Colon (tissue), 2 donors: ENCODE measurements around the gene FRMPD3.
"Not testable (repeated sequence)": the region's sequence is repeated elsewhere in the genome, so short reads cannot be mapped to it uniquely, and the experiment has no call there.

ENCODE experiments used
- FAIRE-seq: peaks from 2 replicates; lab custom pipeline; 2012; peaks lifted over from hg19 to GRCh38; lab: Jason Lieb, UNC
- donor health status: control.
- donor health status: control.

The FRMPD3 gene

DNA sequence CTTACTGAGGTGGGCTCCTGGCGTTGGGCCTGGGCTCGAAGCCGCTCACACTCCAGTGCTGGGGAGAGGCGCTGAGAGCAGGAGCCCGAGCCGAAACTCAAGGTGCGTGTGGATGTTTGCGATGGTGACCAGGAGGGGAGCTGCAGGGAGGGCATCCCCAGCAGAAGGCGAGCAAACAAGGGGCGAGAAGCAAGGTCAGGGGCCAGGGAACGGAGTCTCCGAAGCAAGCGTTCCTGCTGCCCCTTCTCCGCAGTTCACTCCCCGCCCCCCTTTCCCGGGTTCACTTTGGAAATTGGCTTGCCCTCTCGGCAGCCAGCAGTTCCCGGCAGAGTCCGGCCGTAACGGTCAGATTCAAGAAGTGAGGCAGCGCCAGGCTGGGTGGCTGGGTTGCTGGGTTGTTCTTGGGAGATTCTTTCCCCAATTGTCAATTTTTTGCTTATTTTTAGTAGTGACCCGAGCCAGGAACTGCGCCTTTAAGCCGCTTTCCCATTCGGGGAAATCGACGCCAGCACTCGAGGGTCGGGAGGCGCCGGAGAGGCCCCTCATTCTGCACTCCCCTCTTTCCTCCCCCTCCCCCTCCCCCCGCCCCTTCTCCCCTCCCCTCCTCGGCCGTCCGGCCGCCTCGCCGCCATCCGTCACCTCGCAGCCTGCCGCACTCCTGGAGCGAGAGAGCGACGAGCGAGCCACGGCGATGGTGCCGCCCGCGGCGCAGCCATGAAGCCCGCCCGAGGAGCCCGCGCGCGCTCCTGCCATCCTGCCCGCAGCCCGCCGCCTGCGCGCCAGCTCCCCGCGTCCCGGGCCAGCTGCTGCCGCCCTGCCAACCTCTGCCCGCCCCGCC lies at the start of gene FRMPD3:
TSS of gene FRMPD3 (plus strand) at position 655 of the 838 bp plus-strand sequence. CDS start 76,937 bp downstream, outside the sequence.
- FAIRE-seq, result no peak

DNA sequence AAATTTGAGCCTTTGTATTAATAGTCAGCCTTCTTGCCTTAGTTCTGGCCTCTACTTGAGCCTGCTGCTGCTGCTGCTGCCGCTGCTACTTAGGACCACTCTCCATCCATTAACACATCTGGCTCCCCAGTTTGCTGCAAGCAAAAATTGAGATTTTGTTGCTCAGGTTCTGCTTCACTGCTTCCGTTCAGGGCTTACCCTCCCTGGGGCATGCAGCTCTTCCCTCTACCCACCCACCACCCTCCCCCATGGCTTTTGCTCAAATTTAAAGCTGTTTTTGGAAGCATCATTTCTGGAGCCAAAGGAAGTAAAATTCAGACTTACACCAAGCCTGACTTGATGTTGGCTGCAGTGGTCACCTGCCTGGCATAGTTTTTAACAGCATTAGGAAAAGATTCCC lies 28.9 kb upstream of the FRMPD3 start:
- FAIRE-seq, result no peak

- FAIRE-seq, result no peak
These were observed 28.1 kb upstream of the FRMPD3 start for GRCh38 chrX:107421337-107421861.

DNA sequence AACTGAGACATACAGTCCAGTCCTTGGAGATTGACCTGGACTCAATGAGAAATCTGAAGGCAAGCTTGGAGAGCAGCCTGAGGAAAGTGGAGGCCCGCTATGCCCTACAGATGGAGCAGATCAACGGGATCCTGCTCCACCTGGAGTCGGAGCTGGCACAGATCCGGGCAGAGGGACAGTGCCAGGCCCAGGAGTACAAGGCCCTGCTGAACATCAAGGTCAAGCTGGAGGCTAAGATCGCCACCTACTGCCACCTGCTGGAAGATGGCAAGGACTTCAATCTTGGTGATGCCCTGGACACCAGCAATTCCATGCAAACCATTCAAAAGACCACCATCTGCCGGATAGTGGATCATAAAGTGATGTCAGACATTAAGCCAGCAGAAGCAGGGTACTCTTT lies 20.4 kb upstream of the FRMPD3 start:
- FAIRE-seq, result no peak

DNA sequence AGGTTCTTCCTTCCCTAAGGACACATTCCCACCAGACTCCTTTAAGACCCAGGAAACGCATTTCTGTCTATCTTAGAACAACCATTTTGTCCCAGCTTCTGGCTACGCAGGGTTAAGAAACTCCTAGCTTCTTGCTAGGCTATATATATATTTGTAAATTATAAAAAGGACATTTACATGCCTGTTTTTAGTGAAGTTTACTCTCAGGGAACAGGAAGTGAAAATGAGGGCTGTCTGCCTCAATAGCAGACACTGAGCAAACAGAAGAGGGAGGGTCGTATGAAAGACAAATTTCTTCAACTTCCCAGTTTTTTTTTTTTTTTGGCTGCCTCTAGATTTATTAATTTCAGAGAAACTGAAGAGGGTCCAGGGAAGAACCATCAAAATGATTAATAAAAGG lies 9.3 kb upstream of the FRMPD3 start:
- no peak for FAIRE-seq

DNA sequence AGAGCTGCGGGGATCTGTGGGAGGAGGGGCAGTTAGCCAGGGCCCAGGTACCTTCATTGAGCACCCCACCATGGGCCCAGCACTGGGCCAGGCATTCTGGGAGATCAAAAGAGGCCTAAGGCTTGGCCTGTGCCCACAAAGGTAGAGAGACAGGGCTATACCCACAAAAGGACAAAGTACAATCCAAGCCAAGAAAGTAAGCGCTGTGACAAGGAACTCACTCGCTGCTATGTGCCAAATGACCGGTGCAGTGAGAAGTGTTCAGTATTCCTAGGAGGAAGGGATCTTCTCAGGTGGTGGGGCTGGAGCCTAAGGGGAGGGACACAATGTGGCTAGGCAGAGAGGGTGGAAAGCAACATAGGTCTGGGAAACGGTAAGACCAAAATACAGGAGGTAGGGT lies 8.8 kb upstream of the FRMPD3 start:
- no peak for FAIRE-seq

GRCh38 chrX:107442914-107443527 lies 6.4 kb upstream of the FRMPD3 start:
- no peak for FAIRE-seq

DNA sequence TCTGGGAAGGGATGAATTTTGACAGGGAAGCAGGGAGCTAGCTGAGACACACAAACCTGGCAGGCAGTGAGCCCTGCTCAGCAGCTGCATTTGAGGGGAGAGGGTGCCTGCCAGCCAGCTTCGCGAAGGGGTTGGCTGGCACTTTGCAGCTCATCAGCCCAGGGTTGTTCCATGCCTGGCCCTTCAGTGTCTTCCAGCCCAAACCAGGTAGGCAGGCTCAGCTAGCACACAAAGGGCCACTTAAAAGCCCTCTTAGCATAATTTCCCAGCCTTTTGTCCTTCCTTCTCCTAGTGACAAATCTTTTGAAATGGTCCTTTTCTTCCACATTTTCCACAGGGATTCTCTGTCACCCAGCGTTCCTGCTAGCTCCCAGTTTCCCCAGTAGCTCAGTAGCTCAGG lies 4.3 kb upstream of the FRMPD3 start:
- no peak for FAIRE-seq

GRCh38 chrX:107445631-107446030 lies 3.8 kb upstream of the FRMPD3 start:
- no peak for FAIRE-seq

- FAIRE-seq, result no peak
These were observed 1.8 kb upstream of the FRMPD3 start for GRCh38 chrX:107447642-107448041.

DNA sequence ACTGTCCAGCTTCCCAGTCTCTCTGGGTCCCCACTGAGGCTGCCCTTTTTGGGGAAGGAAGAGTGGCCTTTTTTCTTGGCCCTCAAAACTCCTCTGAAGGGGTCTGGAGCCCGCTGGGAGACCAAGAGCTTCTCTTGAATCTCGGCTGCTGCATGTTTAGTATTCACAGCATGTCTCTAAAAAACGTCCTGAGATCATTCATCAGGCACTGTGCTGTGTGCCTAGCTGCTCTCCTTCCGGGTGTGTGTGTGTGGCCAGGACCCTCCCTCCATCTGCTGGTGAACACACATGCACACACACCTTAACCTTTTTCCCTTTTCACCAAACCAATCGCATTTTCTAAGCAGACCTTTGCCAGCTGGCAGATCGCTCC lies 841 bp upstream of the FRMPD3 start:
- no peak for FAIRE-seq

GRCh38 chrX:107450823-107451509 lies 1.5 kb downstream of the FRMPD3 start:
- no peak for FAIRE-seq

- FAIRE-seq, result no peak
These were observed 2.3 kb downstream of the FRMPD3 start for GRCh38 chrX:107451731-107452130.

DNA sequence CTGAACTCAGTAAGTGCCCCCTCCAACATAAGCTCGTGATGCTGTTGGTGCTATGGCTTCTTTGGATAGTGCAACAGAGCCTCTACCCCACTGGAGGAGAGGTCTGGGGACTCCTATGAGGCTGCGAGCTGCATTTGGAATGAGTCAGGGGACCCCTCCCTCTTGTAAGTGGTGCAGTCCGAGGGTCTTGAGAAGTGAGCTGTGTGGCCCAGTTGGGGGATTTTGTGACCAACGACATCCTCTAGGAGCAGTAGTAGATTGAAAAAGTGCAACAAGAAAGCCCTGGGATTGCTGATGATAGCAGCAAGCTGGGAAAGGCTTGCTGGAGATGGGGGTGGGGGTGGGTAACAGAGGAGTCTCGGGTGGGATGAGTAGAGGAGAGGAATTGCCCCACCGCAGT lies 3.1 kb downstream of the FRMPD3 start:
- FAIRE-seq, result no peak

DNA sequence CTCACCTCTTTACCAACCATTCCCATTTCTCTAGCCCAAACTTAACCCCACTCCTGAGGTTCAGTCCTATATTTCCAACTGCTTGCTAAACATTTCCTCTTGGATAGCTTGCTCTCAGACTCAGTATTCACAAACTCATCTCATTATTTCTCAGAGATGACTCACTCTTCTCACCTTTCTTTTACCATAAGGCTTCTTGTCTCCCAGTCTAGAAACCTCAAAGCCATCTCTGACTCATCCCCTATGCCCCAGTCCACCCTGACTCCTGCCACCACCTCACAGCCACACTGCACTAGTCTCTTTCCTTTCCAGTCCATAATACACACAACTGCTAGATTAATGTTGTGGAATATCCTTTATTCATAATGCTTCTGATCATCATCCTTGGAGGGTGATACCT lies 4.8 kb downstream of the FRMPD3 start:
- FAIRE-seq, result no peak

DNA sequence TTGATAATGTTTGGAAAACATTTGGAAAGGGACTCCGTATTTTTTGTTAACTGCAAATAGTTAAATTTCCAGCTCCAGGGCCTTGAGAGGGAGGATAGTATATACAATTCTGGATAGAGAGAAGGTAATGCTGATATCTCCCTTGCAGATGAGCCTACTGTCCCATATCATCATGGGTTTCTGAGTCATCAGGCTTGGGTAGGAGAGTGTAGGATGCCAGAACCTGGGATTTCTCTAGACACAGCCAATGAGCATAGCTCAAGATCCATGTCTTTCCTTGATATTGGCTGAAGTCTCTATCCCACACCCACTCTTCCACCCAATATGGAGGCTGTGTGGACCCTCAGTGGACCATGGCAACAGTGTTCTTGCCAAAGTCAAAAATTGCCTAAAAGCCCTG lies 7.8 kb downstream of the FRMPD3 start:
- no peak for FAIRE-seq

DNA sequence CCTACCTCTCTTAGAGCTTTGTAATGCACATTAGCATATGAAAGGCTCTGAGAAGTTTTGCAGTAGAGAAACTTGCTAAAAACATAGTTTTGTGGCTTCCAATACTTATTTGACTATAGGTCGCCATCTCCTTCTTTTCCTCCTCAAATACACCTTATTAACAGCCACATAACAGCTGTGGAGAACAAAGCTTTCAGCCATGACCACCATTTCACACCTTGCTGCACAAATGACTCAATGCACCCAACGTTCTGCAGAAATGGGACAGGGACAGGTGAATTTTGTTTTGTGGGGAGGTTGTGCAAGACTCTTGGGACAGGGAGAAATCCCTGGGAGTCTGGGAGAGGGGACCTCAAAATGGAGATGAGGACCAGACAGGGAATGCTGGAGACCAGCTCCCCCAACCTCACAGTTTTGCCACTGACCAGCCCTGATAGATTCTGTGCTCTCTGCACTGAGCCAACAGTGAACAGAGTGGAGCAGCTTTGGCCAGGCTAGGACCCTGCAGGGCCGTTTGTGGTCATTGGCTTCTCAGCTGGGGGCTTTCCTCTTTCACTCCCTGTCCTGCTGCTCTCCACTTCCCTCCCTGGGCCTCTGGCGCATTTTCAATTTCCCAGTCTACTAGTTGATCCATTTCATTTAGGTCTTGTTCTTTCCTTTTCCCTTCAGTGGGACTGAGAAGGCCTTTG lies 16.6 kb downstream of the FRMPD3 start:
- no peak for FAIRE-seq

DNA sequence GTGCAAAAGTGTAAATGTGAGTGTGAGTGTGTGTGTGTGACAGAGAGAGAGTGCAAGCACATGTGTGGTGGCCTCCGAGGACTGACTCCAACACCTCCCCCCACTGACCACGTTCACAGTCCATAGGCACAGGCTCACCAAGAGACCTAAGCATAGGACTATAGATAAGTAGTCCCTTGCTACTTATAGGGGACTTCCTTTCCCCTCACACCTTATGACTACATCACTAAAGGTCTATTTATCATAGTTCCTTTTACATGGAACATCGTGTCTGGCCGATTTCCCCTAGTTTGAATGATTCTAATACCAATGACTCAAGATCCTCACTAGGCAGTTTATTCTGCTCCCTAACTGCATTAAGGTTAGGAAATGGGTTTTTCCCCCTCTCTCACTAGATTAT lies 17.8 kb downstream of the FRMPD3 start:
- FAIRE-seq, result no peak

DNA sequence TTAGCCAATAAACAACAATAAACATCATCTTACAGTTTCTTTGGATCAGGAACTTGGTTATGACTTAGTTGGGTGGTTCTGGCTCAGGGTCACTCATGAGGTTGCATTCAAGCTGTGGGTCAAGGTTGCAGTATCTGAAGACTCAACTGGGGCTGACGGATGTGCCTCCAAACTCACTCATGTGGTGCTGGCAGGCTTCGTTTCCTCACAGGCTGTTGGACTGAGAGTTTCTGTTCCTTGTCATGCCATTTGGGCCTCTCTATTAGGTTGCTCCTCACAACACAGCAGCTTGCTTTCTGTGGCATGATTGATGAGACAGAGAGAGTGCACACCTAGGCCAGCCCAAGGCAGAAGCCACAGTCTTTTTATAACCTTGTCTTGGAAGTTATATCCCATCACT lies 20.7 kb downstream of the FRMPD3 start:
- no peak for FAIRE-seq

DNA sequence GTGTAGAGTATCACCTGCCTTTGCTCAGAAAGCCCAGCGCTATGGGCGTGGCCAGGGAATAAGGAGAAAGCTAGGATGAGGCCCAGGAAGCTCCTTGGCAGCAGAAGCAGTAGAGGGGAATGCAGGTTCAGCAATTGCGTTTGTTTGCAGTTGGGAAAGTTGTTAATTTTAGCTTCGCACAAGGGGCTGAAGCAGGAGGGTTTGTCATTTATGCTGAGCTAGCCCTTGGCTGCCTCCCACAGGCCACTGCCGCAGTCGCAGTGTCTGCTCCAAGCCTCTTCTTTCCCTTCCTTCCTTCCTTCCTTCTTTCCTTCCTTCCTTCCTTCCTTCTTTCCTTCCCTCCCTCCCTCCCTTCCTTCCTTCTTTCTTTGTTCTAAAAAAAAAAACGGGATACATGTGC lies 21.5 kb downstream of the FRMPD3 start:
- FAIRE-seq, result no peak

DNA sequence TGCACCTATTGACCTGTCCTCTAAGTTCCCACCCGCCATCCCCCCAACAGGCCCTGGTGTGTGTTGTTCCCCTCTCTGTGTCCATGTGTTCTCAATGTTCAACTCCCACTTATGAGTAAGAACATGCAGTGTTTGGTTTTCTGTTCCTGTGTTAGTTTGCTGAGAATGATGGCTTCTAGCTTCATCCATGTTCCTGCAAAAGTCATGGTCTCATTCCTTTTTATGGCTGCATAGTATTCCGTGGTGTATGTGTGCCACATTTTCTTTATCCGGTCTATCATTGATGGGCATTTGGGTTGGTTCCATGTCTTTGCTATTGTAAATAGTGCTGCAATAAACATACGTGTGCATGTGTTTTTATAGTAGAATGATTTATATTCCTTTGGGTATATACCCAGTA lies 22.0 kb downstream of the FRMPD3 start:
- not testable (repeated sequence) for FAIRE-seq

DNA sequence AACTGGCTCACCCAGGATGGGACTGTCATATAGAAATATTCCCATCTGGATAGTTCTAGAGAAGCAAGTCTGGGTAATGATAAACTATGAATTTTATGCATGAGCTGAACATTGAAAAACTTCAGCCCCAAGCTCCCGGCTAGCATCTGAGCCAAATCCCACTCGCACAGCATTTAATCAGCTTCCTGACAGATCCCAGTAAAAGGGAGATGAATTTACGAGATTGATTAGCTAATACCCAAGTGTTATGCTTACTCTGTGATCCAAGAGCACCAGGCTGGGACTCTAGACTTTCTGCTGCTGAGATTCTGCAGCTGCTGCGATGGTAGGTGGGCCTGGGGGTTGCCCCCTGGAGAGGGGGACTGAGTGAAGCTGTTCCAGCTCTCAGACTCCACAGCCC lies 28.0 kb downstream of the FRMPD3 start:
- FAIRE-seq, result no peak

GRCh38 chrX:107480272-107480671 lies 30.8 kb downstream of the FRMPD3 start:
- FAIRE-seq, result no peak
